Astrocyte (in vitro differentiated cells and primary cell): Measurements from ENCODE around the gene ASB2.

Source experiments
- CTCF ChIP-seq: IDR thresholded peaks from 2 replicates; pipeline ENCODE4 v1.5.1; 2011; ENCODE audit warnings: low read depth, mild to moderate bottlenecking, inconsistent platforms, low read length, moderate library complexity; ENCODE audit not compliant: insufficient read depth
- EZH2 ChIP-seq: IDR thresholded peaks from 2 replicates; pipeline ENCODE4 v1.6.1; 2012; ENCODE audit warnings: mild to moderate bottlenecking, low read length, inconsistent platforms; ENCODE audit not compliant: insufficient read depth

- TF ChIP-seq EZH2 (no peak), CTCF (no peak)
Measured at GRCh38 chr14:93905623-93906022, 70.7 kb downstream of the ASB2 start.
